GM23338 (cell line): ENCODE measurements around the gene FHL2. TPM values are rescaled to one million over a fixed set of nuclear protein-coding genes. Genes with fewer than 3 reads are reported as not detected.

Source experiments
- ATAC-seq: fragments of 200-7000 bp; cut with Tn5 transposase; 3 replicates; pipeline ENCODE4 v1.9.1; 2020
- DNase-seq: peaks from one replicate; pipeline ENCODE4 v3.0.0-alpha.2; 2015; ENCODE audit warnings: low spot score
- H2AFZ ChIP-seq: fragments of 200-600 bp; sonication (generic); 2 replicates; pipeline ENCODE4 v1.8.0; 2016; ENCODE audit warnings: antibody characterized with exemption, mild to moderate bottlenecking, moderate library complexity
- H3F3A ChIP-seq: fragments of 200-600 bp; sonication (generic); replicated peaks from 2 replicates; pipeline ENCODE4 v1.8.0; 2017; ENCODE audit warnings: antibody characterized with exemption, mixed run types, low read depth
- H3K27ac ChIP-seq: fragments of 200-600 bp; sonication (generic); 2 replicates; pipeline ENCODE4 v1.6.1; 2016; ENCODE audit warnings: low read depth
- H3K27me3 ChIP-seq: fragments of 200-600 bp; sonication (generic); 2 replicates; pipeline ENCODE4 v1.8.0; 2016; ENCODE audit warnings: mild to moderate bottlenecking, mixed run types, moderate library complexity; ENCODE audit not compliant: insufficient read depth
- H3K36me3 ChIP-seq: fragments of 200-600 bp; sonication (generic); 2 replicates; pipeline ENCODE4 v1.8.0; 2016; ENCODE audit warnings: mild to moderate bottlenecking; ENCODE audit not compliant: insufficient read depth
- H3K4me1 ChIP-seq: fragments of 200-600 bp; sonication (generic); 2 replicates; pipeline ENCODE4 v1.8.0; 2016; ENCODE audit warnings: mild to moderate bottlenecking, moderate library complexity; ENCODE audit not compliant: insufficient read depth
- H3K4me2 ChIP-seq: fragments of 200-600 bp; sonication (generic); 2 replicates; pipeline ENCODE4 v1.7.1; 2017; ENCODE audit warnings: mixed run types
- H3K4me3 ChIP-seq: fragments of 200-600 bp; sonication (generic); 2 replicates; pipeline ENCODE4 v1.6.1; 2016; ENCODE audit warnings: mixed run types
- H3K79me2 ChIP-seq: fragments of 200-600 bp; sonication (generic); replicated peaks from 2 replicates; pipeline ENCODE4 v1.8.0; 2017; ENCODE audit warnings: mild to moderate bottlenecking; ENCODE audit not compliant: insufficient read depth
- H3K9me2 ChIP-seq: fragments of 200-600 bp; sonication (generic); 2 replicates; pipeline ENCODE4 v1.8.0; 2017; ENCODE audit not compliant: insufficient read depth
- H4K20me1 ChIP-seq: fragments of 200-600 bp; sonication (generic); replicated peaks from 2 replicates; pipeline ENCODE4 v1.8.0; 2017; ENCODE audit warnings: mild to moderate bottlenecking; ENCODE audit not compliant: insufficient read depth
- H3K27ac Mint-ChIP-seq: 2 replicates; pipeline ENCODE4 v1.8.0; 2020; ENCODE audit warnings: inconsistent platforms, mild to moderate bottlenecking, moderate library complexity, mixed read lengths
- H3K27me3 Mint-ChIP-seq: 3 replicates; pipeline ENCODE4 v1.8.0; 2022; ENCODE audit warnings: low read depth, mild to moderate bottlenecking, moderate library complexity, mixed read lengths, inconsistent platforms; ENCODE audit not compliant: insufficient read depth, poor library complexity
- H3K36me3 Mint-ChIP-seq: 3 replicates; pipeline ENCODE4 v1.8.0; 2021; ENCODE audit warnings: low read depth, mild to moderate bottlenecking, inconsistent platforms, moderate library complexity, mixed read lengths
- H3K4me1 Mint-ChIP-seq: 3 replicates; pipeline ENCODE4 v1.8.0; 2020; ENCODE audit warnings: mild to moderate bottlenecking, inconsistent platforms, mixed read lengths
- H3K4me3 Mint-ChIP-seq: 3 replicates; pipeline ENCODE4 v1.8.0; 2021; ENCODE audit warnings: moderate library complexity, mild to moderate bottlenecking, inconsistent platforms, mixed read lengths
- H3K9me3 Mint-ChIP-seq: 3 replicates; pipeline ENCODE4 v1.8.0; 2020; ENCODE audit warnings: moderate library complexity, mild to moderate bottlenecking, inconsistent platforms, mixed read lengths
- CREB1 ChIP-seq: fragments of 250-450 bp; sonication (Bioruptor Pico); IDR thresholded peaks from 2 replicates; pipeline ENCODE4 v1.5.0; 2020; ENCODE audit warnings: low read depth, mild to moderate bottlenecking, moderate library complexity
- ETS1 ChIP-seq: IDR thresholded peaks from 2 replicates; pipeline ENCODE4 v1.6.1; 2016; ENCODE audit warnings: antibody characterized with exemption
- EZH2 ChIP-seq: fragments of 200-600 bp; sonication (generic); IDR thresholded peaks from one replicate; pipeline ENCODE4 v1.8.0; 2017; ENCODE audit warnings: antibody characterized with exemption, mild to moderate bottlenecking, low read depth; ENCODE audit not compliant: unreplicated experiment
- EZH2phosphoT487 ChIP-seq: fragments of 200-600 bp; sonication (generic); IDR thresholded peaks from one replicate; pipeline ENCODE4 v1.8.1; 2018; ENCODE audit warnings: antibody characterized with exemption; ENCODE audit not compliant: unreplicated experiment
- JUNB ChIP-seq: IDR thresholded peaks from one replicate; pipeline ENCODE4 v1.6.1; 2016; ENCODE audit warnings: antibody characterized with exemption; ENCODE audit not compliant: unreplicated experiment
- NANOG ChIP-seq: IDR thresholded peaks from 2 replicates; pipeline ENCODE4 v1.6.1; 2016; ENCODE audit warnings: antibody characterized with exemption, borderline replicate concordance
- STAT1 ChIP-seq: IDR thresholded peaks from one replicate; pipeline ENCODE4 v1.6.1; 2016; ENCODE audit warnings: antibody characterized with exemption; ENCODE audit not compliant: unreplicated experiment
- polyA plus RNA-seq: library from polyadenylated mRNA; unstranded; fragments of >200 nt; fragmentation: Nextera tagmentation; extraction: Ambion mirVana; gene quantifications from 2 replicates; pipeline ENCODE4 v1.2.1, GENCODE V29; 2016
- total RNA-seq: library from RNA; depleted of rRNA; stranded (reverse); fragments of >200 nt; shearing (Covaris generic); gene quantifications from 2 replicates; pipeline ENCODE4 v1.2.3, GENCODE V29; 2014
- TF ChIP-seq, protein P1 (sequence below): IDR thresholded peaks from one replicate; pipeline ENCODE4 v1.6.1; 2018; ENCODE audit warnings: antibody characterized with exemption; ENCODE audit not compliant: unreplicated experiment
- TF ChIP-seq, protein P2 (sequence below): fragments of 250-450 bp; sonication (Bioruptor Pico); IDR thresholded peaks from 2 replicates; pipeline ENCODE4 v1.5.0; 2020; ENCODE audit warnings: mild to moderate bottlenecking, moderate library complexity

The FHL2 gene
- total and polyA plus RNA-seq, 2 experiments from 2014 or later = 29.0 to 30.9 TPM

- TF ChIP-seq NANOG (no peak), ETS1 (no peak), STAT1 (no peak), CREB1 (CRISPR knock-in tag) (no peak), JUNB (no peak), EZH2phosphoT487 (no peak), EZH2 (no peak)
- TF ChIP-seq, protein P1, sequence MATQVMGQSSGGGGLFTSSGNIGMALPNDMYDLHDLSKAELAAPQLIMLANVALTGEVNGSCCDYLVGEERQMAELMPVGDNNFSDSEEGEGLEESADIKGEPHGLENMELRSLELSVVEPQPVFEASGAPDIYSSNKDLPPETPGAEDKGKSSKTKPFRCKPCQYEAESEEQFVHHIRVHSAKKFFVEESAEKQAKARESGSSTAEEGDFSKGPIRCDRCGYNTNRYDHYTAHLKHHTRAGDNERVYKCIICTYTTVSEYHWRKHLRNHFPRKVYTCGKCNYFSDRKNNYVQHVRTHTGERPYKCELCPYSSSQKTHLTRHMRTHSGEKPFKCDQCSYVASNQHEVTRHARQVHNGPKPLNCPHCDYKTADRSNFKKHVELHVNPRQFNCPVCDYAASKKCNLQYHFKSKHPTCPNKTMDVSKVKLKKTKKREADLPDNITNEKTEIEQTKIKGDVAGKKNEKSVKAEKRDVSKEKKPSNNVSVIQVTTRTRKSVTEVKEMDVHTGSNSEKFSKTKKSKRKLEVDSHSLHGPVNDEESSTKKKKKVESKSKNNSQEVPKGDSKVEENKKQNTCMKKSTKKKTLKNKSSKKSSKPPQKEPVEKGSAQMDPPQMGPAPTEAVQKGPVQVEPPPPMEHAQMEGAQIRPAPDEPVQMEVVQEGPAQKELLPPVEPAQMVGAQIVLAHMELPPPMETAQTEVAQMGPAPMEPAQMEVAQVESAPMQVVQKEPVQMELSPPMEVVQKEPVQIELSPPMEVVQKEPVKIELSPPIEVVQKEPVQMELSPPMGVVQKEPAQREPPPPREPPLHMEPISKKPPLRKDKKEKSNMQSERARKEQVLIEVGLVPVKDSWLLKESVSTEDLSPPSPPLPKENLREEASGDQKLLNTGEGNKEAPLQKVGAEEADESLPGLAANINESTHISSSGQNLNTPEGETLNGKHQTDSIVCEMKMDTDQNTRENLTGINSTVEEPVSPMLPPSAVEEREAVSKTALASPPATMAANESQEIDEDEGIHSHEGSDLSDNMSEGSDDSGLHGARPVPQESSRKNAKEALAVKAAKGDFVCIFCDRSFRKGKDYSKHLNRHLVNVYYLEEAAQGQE = no peak
- TF ChIP-seq, protein P2, sequence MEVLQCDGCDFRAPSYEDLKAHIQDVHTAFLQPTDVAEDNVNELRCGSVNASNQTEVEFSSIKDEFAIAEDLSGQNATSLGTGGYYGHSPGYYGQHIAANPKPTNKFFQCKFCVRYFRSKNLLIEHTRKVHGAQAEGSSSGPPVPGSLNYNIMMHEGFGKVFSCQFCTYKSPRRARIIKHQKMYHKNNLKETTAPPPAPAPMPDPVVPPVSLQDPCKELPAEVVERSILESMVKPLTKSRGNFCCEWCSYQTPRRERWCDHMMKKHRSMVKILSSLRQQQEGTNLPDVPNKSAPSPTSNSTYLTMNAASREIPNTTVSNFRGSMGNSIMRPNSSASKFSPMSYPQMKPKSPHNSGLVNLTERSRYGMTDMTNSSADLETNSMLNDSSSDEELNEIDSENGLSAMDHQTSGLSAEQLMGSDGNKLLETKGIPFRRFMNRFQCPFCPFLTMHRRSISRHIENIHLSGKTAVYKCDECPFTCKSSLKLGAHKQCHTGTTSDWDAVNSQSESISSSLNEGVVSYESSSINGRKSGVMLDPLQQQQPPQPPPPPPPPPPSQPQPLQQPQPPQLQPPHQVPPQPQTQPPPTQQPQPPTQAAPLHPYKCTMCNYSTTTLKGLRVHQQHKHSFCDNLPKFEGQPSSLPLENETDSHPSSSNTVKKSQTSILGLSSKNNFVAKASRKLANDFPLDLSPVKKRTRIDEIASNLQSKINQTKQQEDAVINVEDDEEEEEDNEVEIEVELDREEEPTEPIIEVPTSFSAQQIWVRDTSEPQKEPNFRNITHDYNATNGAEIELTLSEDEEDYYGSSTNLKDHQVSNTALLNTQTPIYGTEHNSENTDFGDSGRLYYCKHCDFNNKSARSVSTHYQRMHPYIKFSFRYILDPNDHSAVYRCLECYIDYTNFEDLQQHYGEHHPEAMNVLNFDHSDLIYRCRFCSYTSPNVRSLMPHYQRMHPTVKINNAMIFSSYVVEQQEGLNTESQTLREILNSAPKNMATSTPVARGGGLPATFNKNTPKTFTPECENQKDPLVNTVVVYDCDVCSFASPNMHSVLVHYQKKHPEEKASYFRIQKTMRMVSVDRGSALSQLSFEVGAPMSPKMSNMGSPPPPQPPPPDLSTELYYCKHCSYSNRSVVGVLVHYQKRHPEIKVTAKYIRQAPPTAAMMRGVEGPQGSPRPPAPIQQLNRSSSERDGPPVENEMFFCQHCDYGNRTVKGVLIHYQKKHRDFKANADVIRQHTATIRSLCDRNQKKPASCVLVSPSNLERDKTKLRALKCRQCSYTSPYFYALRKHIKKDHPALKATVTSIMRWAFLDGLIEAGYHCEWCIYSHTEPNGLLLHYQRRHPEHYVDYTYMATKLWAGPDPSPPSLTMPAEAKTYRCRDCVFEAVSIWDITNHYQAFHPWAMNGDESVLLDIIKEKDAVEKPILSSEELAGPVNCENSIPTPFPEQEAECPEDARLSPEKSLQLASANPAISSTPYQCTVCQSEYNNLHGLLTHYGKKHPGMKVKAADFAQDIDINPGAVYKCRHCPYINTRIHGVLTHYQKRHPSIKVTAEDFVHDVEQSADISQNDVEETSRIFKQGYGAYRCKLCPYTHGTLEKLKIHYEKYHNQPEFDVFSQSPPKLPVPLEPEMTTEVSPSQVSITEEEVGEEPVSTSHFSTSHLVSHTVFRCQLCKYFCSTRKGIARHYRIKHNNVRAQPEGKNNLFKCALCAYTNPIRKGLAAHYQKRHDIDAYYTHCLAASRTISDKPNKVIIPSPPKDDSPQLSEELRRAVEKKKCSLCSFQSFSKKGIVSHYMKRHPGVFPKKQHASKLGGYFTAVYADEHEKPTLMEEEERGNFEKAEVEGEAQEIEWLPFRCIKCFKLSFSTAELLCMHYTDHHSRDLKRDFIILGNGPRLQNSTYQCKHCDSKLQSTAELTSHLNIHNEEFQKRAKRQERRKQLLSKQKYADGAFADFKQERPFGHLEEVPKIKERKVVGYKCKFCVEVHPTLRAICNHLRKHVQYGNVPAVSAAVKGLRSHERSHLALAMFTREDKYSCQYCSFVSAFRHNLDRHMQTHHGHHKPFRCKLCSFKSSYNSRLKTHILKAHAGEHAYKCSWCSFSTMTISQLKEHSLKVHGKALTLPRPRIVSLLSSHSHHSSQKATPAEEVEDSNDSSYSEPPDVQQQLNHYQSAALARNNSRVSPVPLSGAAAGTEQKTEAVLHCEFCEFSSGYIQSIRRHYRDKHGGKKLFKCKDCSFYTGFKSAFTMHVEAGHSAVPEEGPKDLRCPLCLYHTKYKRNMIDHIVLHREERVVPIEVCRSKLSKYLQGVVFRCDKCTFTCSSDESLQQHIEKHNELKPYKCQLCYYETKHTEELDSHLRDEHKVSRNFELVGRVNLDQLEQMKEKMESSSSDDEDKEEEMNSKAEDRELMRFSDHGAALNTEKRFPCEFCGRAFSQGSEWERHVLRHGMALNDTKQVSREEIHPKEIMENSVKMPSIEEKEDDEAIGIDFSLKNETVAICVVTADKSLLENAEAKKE (CRISPR knock-in tag) = no peak
These were observed 63.4 kb downstream of the FHL2 start for GRCh38 chr2:105335469-105335868.

More at GRCh38 chr2:105335469-105335868, 63.4 kb downstream of the FHL2 start:
- no peak overlapping the region for H3K27ac Mint-ChIP-seq
- Histone ChIP-seq H3K36me3 (peaks cover 12% of the 10 kb centered on the region; the same call in 1 of the 2 replicates), H3K4me1 (peaks cover 18% of the 10 kb centered on the region), H3K9me2 (no peaks in the 10 kb centered on the region), H3K27me3 (peaks cover 9% of the 10 kb centered on the region), H4K20me1 (peaks cover 13% of the 10 kb centered on the region; the same call in 1 of the 2 replicates), H3K4me2 (no peak overlapping the region), H3F3A (no peaks in the 10 kb centered on the region), H3K79me2 (peaks cover 40% of the 10 kb centered on the region), H3K4me3 (no peak overlapping the region), H2AFZ (no peak overlapping the region), H3K27ac (no peak overlapping the region)
- ATAC-seq (no peak), DNase-seq (no peak)
- no peaks in the 10 kb centered on the region for H3K9me3 Mint-ChIP-seq
- peaks cover 6% of the 10 kb centered on the region for H3K36me3 Mint-ChIP-seq
- H3K4me3 Mint-ChIP-seq = peak overlapping the region; percentile 99; the same call in 2 of the 3 replicates
- peaks cover 6% of the 10 kb centered on the region; the same call in 1 of the 3 replicates for H3K4me1 Mint-ChIP-seq
- H3K27me3 Mint-ChIP-seq = peaks cover 7% of the 10 kb centered on the region
